SU-DHL-6 (cell line): Measurements from ENCODE around the gene NGLY1.

ENCODE experiments used
- H2AFZ ChIP-seq: fragments of 200-600 bp; sonication (generic); 2 replicates; pipeline ENCODE4 v1.6.1; 2014; ENCODE audit warnings: low read depth, mild to moderate bottlenecking, moderate library complexity, mixed read lengths, antibody characterized with exemption, low read length; ENCODE audit not compliant: severe bottlenecking
- H3F3A ChIP-seq: fragments of 200-600 bp; shearing (Covaris generic); 2 replicates; pipeline ENCODE4 v1.6.0; 2016; ENCODE audit warnings: antibody characterized with exemption, mild to moderate bottlenecking; ENCODE audit not compliant: insufficient read depth
- H3K27ac ChIP-seq: fragments of 200-600 bp; sonication (generic); 2 replicates; pipeline ENCODE4 v1.5.1; 2016; ENCODE audit warnings: low read depth, mild to moderate bottlenecking, low read length, moderate library complexity, mixed read lengths
- H3K27me3 ChIP-seq: fragments of 200-600 bp; sonication (generic), shearing (Covaris generic); 2 replicates; pipeline ENCODE4 v1.6.0; 2014; ENCODE audit warnings: mild to moderate bottlenecking, low read length
- H3K36me3 ChIP-seq: fragments of 200-600 bp; sonication (generic); 2 replicates; pipeline ENCODE4 v1.6.1; 2014; ENCODE audit warnings: mild to moderate bottlenecking, low read length, mixed read lengths
- H3K4me2 ChIP-seq: fragments of 300-600, 200-600 bp; shearing (Covaris generic), sonication (generic); 2 replicates; pipeline ENCODE4 v1.6.0; 2014; ENCODE audit warnings: low read length, low read depth, mild to moderate bottlenecking; ENCODE audit not compliant: poor library complexity, severe bottlenecking
- H3K4me3 ChIP-seq: fragments of 200-600 bp; sonication (generic); 2 replicates; pipeline ENCODE4 v1.5.1; 2014; ENCODE audit warnings: antibody characterized with exemption, low read length, mild to moderate bottlenecking, mixed read lengths; ENCODE audit not compliant: insufficient read depth, poor library complexity, severe bottlenecking
- H3K79me2 ChIP-seq: fragments of 200-600 bp; sonication (generic); 2 replicates; pipeline ENCODE4 v1.6.1; 2014; ENCODE audit warnings: mild to moderate bottlenecking, low read length, moderate library complexity; ENCODE audit not compliant: insufficient read depth
- H3K9ac ChIP-seq: fragments of 200-600 bp; sonication (generic); 2 replicates; pipeline ENCODE4 v1.7.0; 2014; ENCODE audit warnings: mild to moderate bottlenecking, low read length
- H3K9me2 ChIP-seq: fragments of 200-600 bp; sonication (generic); replicated peaks from 2 replicates; pipeline ENCODE4 v1.6.1; 2014; ENCODE audit warnings: low read length; ENCODE audit not compliant: insufficient read depth
- H3K9me3 ChIP-seq: fragments of 200-600 bp; sonication (generic); 2 replicates; pipeline ENCODE4 v1.6.1; 2014; ENCODE audit warnings: low read length, mixed read lengths; ENCODE audit not compliant: insufficient read depth
- H4K20me1 ChIP-seq: fragments of 200-600 bp; sonication (generic); 2 replicates; pipeline ENCODE4 v1.6.1; 2014; ENCODE audit warnings: low read depth, mild to moderate bottlenecking, antibody characterized with exemption, low read length, moderate library complexity, mixed read lengths
- EZH2phosphoT487 ChIP-seq: fragments of 200-600 bp; sonication (generic), shearing (Covaris generic); conservative IDR thresholded peaks from 2 replicates; pipeline ENCODE4 v1.6.1; 2018; ENCODE audit warnings: mild to moderate bottlenecking, antibody characterized with exemption, low read length, moderate library complexity, mixed read lengths
- TF ChIP-seq, protein P1 (sequence below): fragments of 200-600 bp; sonication (generic); IDR thresholded peaks from one replicate; pipeline ENCODE4 v1.5.1; 2017; ENCODE audit warnings: antibody characterized with exemption, mild to moderate bottlenecking, low read length, moderate library complexity; ENCODE audit not compliant: insufficient read depth, poor library complexity, severe bottlenecking

The NGLY1 gene

GRCh38 chr3:25711090-25711489 lies 72.2 kb downstream of the NGLY1 start:
- Histone ChIP-seq H3K27ac (no peak overlapping the region), H2AFZ (no peak overlapping the region), H3K4me3 (no peak overlapping the region), H3K9me3 (no peaks in the 10 kb centered on the region), H3K27me3 (no peaks in the 10 kb centered on the region), H3K36me3 (no peaks in the 10 kb centered on the region), H3K79me2 (no peaks in the 10 kb centered on the region), H3K9ac (no peak overlapping the region), H3K9me2 (no peaks in the 10 kb centered on the region), H4K20me1 (no peaks in the 10 kb centered on the region), H3K4me2 (no peak overlapping the region), H3F3A (no peaks in the 10 kb centered on the region)
- no peak for TF ChIP-seq EZH2phosphoT487
- TF ChIP-seq, protein P1, sequence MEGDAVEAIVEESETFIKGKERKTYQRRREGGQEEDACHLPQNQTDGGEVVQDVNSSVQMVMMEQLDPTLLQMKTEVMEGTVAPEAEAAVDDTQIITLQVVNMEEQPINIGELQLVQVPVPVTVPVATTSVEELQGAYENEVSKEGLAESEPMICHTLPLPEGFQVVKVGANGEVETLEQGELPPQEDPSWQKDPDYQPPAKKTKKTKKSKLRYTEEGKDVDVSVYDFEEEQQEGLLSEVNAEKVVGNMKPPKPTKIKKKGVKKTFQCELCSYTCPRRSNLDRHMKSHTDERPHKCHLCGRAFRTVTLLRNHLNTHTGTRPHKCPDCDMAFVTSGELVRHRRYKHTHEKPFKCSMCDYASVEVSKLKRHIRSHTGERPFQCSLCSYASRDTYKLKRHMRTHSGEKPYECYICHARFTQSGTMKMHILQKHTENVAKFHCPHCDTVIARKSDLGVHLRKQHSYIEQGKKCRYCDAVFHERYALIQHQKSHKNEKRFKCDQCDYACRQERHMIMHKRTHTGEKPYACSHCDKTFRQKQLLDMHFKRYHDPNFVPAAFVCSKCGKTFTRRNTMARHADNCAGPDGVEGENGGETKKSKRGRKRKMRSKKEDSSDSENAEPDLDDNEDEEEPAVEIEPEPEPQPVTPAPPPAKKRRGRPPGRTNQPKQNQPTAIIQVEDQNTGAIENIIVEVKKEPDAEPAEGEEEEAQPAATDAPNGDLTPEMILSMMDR, result no peak

GRCh38 chr3:25708036-25708435 lies 75.2 kb downstream of the NGLY1 start:
- Histone ChIP-seq H3K79me2 (no peaks in the 10 kb centered on the region), H3F3A (no peaks in the 10 kb centered on the region), H3K9me3 (no peaks in the 10 kb centered on the region), H3K36me3 (no peaks in the 10 kb centered on the region), H3K4me2 (no peak overlapping the region), H3K27me3 (no peaks in the 10 kb centered on the region), H3K27ac (no peak overlapping the region), H3K9ac (no peak overlapping the region), H2AFZ (no peak overlapping the region), H3K4me3 (no peak overlapping the region), H4K20me1 (no peaks in the 10 kb centered on the region), H3K9me2 (no peaks in the 10 kb centered on the region)
- TF ChIP-seq, protein P1, result no peak
- no peak for TF ChIP-seq EZH2phosphoT487

GRCh38 chr3:25707268-25707926 lies 75.8 kb downstream of the NGLY1 start:
- Histone ChIP-seq H3K36me3 (no peaks in the 10 kb centered on the region), H4K20me1 (no peaks in the 10 kb centered on the region), H2AFZ (no peak overlapping the region), H3K27me3 (0 out of 2 replicates have a peak, but pooled peaks cover 2% of the 10 kb centered on the region), H3K9me3 (no peaks in the 10 kb centered on the region), H3K9ac (no peak overlapping the region), H3F3A (no peaks in the 10 kb centered on the region), H3K9me2 (no peaks in the 10 kb centered on the region), H3K79me2 (no peaks in the 10 kb centered on the region), H3K4me3 (no peak overlapping the region), H3K27ac (no peak overlapping the region), H3K4me2 (no peak overlapping the region)
- no peak for TF ChIP-seq EZH2phosphoT487
- TF ChIP-seq, protein P1, result no peak
